ENCODE measurements around the gene KIAA1958.
"Not testable (repeated sequence)": the region's sequence is repeated elsewhere in the genome, so short reads cannot be mapped to it uniquely, and the experiment has no call there.

KIAA1958 gene

DNA sequence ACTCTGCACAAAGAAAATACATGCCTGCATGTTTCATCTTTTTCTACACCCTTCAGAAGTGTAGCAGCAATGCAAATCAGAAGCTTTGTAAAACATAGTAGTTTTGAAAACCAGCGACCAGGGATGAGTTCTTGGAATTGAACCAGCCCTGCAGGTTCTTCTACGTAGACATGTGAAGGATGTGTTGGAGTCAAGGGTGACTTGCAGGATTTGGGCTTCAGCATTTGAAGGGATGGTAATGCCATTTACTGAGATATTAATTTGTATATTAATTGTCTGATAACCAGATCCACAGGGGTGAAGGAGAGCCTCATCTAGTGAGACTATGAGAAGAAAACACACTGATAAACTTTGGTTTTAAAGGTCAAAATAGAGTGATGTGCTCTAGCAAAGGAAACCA lies 72.4 kb downstream of the KIAA1958 start:
- no peak for DNase-seq

- no peak for DNase-seq
Measured at GRCh38 chr9:112559629-112560413, 73.2 kb downstream of the KIAA1958 start.

- no peak for DNase-seq
Measured at GRCh38 chr9:112562235-112562958, 75.8 kb downstream of the KIAA1958 start.

- no peak for DNase-seq
Measured at GRCh38 chr9:112569186-112569585, 82.6 kb downstream of the KIAA1958 start.

DNA sequence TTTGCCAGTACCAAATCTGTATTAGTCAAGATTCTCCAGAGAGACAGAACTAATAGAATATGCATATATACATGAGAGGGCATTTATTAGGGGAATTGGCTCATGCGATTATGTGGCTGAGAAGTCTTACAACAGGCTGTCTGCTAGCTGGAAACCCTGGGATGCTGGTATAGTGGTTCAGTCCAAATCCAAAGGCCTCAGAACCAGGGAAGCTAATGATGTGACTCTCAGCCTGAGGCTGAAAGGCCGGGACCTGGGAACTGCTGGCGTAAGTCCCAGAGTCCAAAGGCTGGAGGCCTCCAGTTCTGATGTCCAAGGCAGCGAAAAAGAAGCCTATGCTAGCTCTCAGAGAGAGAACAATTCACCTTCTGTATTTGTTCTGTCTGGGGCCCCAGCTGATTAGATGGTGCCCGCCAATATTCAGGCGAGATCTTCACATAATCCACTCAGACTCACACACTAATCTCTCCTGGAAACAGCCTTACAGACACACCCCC lies 84.1 kb downstream of the KIAA1958 start:
- DNase-seq: no peak

DNA sequence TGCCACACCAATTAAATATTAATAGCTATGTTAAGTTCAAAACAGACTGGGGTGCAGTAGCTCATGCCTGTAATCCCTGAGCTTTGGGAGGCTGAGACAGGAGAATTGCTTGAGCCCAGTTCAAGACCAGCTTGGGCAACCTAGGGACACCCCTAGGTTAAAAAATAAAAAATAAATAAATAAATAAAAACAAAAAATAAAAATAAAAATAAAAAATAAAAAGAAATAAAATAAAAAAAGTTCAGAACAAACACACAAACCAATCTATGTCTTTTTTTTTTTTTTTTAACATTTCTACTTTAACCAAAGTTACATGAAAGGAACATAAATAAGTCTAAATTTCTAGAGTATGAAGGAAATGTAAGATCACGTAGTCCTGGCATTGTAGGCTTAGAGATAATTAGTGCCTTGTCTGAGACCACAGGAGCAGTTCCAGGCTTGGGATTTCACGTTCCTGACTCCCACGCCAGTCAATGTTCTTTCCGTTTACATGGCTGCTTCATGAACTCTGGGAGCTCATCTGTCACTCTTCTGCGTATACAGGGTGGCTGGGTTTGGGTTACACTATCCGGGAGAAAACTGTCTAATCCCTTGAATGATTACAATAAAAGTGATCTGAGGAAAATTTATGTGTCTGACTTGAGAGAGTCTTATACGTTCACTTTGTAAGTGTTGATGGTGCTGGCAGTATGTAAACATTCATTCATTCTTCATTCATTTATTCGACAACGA lies 85.2 kb downstream of the KIAA1958 start:
- no peak for DNase-seq

GRCh38 chr9:112572416-112572815 lies 85.8 kb downstream of the KIAA1958 start:
- no peak for DNase-seq

DNA sequence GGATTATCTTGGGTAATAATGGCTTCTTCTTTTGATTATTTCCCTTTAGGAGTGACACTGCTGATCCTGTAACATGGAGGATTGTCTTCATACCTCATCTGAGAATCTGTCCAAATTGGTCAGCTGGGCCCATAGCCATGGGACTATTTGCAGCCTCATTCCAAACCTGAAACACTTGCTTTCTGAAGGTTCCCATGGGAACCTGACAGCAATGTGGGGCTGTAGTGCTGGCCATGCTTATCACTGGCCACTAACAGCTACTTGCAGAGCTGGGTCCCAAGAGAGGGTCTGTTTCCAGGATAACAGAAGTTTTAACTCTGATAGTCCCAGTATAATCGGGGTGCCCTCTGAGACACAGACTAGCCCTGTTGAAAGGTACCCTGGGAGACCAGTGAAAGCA lies 87.4 kb downstream of the KIAA1958 start:
- no peak for DNase-seq

DNA sequence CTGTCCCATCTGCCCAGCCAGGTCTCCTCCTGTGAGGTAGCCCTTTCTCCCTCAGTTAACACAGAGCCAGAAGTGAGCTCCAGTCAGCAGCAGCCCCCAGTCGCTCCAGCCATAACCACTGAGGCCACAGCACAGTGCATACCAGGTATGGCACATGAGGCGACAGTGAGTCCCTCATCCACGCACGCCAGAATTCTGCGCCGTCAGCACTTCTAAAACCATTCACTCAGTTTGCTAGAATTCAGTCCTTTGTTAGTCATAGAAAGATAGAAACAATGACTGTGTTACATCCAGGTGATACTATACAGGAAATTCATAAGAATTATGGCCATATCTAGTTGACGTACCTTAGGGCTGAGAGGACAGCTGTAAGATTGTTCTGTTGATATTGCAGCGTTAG lies 88.5 kb downstream of the KIAA1958 start:
- DNase-seq: no peak

- DNase-seq: no peak
Measured at GRCh38 chr9:112581469-112582176, 95.0 kb downstream of the KIAA1958 start.

DNA sequence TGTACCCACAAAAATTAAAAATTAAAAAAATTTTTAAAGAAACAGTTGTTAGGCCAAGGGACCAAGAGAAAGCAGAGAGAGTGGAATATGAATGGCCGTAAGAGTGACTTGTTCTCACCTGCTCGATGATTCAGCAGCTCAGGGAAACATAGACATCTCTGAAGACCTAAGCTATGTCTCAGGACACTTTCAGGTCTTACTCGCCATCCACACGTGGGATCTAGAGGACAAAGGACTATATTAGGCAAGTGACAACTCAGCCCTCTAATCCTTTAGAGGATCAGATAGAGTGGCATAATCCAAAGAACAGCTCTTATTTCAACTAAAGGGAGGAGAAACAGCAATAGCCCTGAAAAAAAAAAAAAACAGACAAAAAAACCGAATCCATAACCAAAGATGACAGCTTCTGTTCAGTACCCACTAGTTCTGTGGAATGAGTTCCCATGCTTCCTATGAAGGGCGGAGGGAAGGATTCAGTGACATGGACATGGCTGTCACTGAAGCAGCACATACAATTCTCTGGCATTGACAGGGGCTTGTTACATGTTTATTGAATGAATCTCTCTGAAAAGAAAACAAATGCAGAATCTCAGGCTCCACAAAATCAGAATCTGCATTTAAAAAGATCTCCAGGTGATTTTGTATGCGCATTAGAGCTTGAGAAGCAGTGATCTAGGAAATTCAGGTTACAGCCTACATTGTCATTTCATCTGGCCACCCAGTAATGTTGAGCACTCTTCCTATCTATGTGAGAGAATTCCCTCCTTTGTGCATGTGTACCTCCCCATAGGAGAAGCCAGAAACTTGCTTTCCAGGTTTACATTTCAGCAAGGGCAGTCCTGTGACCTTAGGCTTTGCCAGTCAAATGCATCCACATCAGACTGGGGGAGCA lies 96.0 kb downstream of the KIAA1958 start:
- no peak for DNase-seq

- DNase-seq: no peak
Measured at GRCh38 chr9:112586599-112587155, 100.0 kb downstream of the KIAA1958 start.

- not testable (repeated sequence) for DNase-seq
Measured at GRCh38 chr9:112591875-112592274, 105.2 kb downstream of the KIAA1958 start.

- no peak for DNase-seq
Measured at GRCh38 chr9:112599732-112600131, 113.1 kb downstream of the KIAA1958 start.

GRCh38 chr9:112601636-112602035 lies 115.0 kb downstream of the KIAA1958 start:
- DNase-seq: no peak

- no peak for DNase-seq
Measured at GRCh38 chr9:112604790-112605189, 118.2 kb downstream of the KIAA1958 start.

DNA sequence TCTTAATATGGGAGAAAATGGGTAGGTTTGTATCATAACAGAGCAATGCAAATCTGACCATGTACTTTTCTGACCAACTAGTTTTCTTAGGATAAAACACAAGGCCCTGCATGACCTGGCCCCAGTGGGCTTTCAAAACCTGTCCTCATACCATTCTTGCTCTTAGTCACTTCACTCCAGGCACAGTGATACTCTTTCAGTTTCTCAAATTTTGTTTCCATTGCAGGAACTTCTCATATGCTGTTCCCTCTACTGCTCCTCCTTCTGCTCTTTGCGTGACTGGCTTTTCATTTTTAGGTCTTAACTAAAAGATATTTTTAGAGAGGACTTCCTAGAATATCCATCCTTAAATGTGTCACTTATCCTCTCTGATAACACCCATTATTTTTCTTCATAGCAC lies 118.9 kb downstream of the KIAA1958 start:
- DNase-seq: no peak

DNA sequence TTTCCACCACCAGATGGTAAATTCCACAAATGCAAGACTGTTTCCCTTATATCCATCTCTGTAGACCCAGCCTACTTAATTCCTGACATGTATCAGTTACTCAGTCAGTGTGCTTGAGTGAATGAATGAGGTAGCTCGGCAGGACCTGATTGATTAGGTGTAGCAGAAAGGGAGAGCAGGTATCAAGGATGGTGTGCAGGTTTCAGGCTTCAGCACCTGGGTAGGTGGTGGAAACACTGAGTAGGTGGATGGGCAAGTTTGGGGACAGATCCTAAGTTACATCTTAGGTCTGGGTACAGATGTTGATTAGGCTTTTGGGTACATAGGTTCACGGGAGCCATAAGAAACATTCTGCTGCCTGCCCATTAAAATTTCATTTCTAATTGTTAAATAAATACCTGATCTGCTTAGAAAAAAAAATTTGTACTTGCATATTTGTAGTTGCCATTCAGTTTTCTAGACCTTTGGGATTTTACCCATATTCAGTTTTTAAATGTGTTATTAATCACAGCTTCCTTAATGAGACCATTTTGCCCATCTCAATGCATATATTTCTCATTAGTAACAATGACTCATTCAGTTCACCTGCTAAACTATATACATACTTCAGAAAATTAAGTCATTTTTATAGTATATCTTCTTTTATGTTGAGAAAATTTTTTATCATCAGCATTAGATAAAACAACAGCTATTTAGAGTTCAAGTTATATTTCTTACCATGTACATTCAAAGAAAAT lies 119.5 kb downstream of the KIAA1958 start:
- DNase-seq: no peak

DNA sequence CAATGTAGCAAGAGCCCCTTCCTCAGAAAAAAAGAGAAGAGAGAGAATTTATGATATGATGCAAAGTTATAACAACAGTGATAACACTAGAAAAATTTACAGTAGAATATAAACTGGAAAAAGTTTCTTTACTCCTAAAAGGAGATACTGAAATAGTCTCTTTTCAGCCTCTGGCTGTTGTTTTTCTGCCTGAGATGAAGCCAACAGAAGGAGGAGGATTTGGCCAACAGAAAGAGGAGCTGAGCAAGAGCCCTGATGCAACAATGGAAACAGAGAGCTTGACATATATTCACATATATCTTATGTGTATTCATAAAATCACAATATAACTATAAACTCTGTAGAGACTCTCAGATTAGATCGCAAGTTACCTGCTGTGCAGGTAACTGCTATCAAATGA lies 122.2 kb downstream of the KIAA1958 start:
- no peak for DNase-seq

GRCh38 chr9:112615584-112616266 lies 129.1 kb downstream of the KIAA1958 start:
- DNase-seq: no peak
